DND-41 (cell line): ENCODE measurements around the gene TMCO4.

Experiments
- EZH2 ChIP-seq: IDR thresholded peaks from 3 replicates; pipeline ENCODE4 v1.6.1; 2012; ENCODE audit warnings: borderline replicate concordance, low read depth, mild to moderate bottlenecking, moderate library complexity, low read length, inconsistent platforms; ENCODE audit not compliant: severe bottlenecking
- TF ChIP-seq, protein P1 (sequence below): IDR thresholded peaks from 2 replicates; pipeline ENCODE4 v1.5.1; 2012; ENCODE audit warnings: borderline replicate concordance, low read length, moderate library complexity, mild to moderate bottlenecking; ENCODE audit not compliant: poor library complexity, severe bottlenecking; ENCODE audit errors: extremely low read depth

DNA sequence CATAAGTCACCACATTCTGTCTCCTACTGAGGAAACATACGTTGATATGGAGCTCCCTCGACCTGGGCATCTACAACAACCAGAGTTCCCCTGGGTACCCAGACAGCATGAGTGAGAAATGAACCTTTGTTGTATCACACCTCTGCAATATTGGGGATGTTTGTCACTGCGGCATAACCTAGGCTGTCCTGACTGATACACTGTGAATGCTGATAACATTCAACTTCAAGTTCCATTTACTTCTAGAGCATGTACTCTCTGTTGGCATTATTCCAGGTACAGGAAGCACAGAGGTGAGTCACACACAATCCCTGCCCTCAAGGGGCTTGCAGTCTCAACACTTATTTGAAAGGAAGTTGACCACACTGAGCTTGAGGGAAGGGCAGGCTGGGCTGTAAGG is 69.5 kb downstream of the TMCO4 start:
- TF ChIP-seq, protein P1, sequence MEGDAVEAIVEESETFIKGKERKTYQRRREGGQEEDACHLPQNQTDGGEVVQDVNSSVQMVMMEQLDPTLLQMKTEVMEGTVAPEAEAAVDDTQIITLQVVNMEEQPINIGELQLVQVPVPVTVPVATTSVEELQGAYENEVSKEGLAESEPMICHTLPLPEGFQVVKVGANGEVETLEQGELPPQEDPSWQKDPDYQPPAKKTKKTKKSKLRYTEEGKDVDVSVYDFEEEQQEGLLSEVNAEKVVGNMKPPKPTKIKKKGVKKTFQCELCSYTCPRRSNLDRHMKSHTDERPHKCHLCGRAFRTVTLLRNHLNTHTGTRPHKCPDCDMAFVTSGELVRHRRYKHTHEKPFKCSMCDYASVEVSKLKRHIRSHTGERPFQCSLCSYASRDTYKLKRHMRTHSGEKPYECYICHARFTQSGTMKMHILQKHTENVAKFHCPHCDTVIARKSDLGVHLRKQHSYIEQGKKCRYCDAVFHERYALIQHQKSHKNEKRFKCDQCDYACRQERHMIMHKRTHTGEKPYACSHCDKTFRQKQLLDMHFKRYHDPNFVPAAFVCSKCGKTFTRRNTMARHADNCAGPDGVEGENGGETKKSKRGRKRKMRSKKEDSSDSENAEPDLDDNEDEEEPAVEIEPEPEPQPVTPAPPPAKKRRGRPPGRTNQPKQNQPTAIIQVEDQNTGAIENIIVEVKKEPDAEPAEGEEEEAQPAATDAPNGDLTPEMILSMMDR = no peak
- TF ChIP-seq EZH2 = no peak
